ENCODE measurements around the gene HPX. TPM values are rescaled to one million over a fixed set of nuclear protein-coding genes. Genes with fewer than 3 reads are reported as not detected.

Gene HPX
- total RNA-seq (2014; rRNA removed; shearing (Covaris generic); ENCODE audit: low replicate concordance), result 0.22 TPM in 1 of 2 replicates, not detected in the other

- Histone ChIP-seq H2AFZ (ENCODE audit: low read length) (no peak within 1 kb of the TSS), H3K4me2 (ENCODE audit: low read depth, low read length, poor library complexity, severe bottlenecking) (no peak within 1 kb of the TSS), H3K9ac (ENCODE audit: low read length) (no peak within 1 kb of the TSS), H3K27me3 (ENCODE audit: low read length) (no peaks in the 10 kb centered on the region), H3K27ac (ENCODE audit: low read length) (no peak within 1 kb of the TSS), H3K79me2 (ENCODE audit: low read length) (no peaks in the 10 kb centered on the region), H3K9me2 (replicated peaks; ENCODE audit: insufficient read depth, low read length) (no peaks in the 10 kb centered on the region), H4K20me1 (ENCODE audit: insufficient read depth, low read depth, low read length) (no peaks in the 10 kb centered on the region), H3K9me3 (ENCODE audit: low read length) (no peaks in the 10 kb centered on the region), H3K4me1 (ENCODE audit: low read length) (peaks cover 14% of the 10 kb centered on the region), H3K36me3 (ENCODE audit: insufficient read depth, low read length) (no peaks in the 10 kb centered on the region), H3K4me3 (ENCODE audit: low read length) (no peak within 1 kb of the TSS)
- no peak for DNase-seq
These were observed at the start of gene HPX for GRCh38 chr11:6440906-6441358. TSS of gene HPX (minus strand) at chr11:6440987. CDS start at chr11:6440963, 24 bp downstream.

- no peaks in the 10 kb centered on the region for H3K9me3 ChIP-seq (ENCODE audit: low read length)
- H3K27me3 ChIP-seq (ENCODE audit: low read length), result no peaks in the 10 kb centered on the region
- H3K36me3 ChIP-seq (ENCODE audit: insufficient read depth, low read length), result peaks cover 26% of the 10 kb centered on the region
- no peak overlapping the region for H2AFZ ChIP-seq (ENCODE audit: low read length)
- H3K9ac ChIP-seq (ENCODE audit: low read length), result no peak overlapping the region
- H3K4me1 ChIP-seq (ENCODE audit: low read length), result no peaks in the 10 kb centered on the region
- H3K4me3 ChIP-seq (ENCODE audit: low read length), result no peak overlapping the region
- H3K9me2 ChIP-seq (replicated peaks; ENCODE audit: insufficient read depth, low read length), result no peaks in the 10 kb centered on the region
- no peak overlapping the region for H3K27ac ChIP-seq (ENCODE audit: low read length)
- no peak for DNase-seq
- H3K79me2 ChIP-seq (ENCODE audit: low read length), result peaks cover 8% of the 10 kb centered on the region; the same call in 1 of the 2 replicates
- H3K4me2 ChIP-seq (ENCODE audit: low read depth, low read length, poor library complexity, severe bottlenecking), result no peak overlapping the region
- H4K20me1 ChIP-seq (ENCODE audit: insufficient read depth, low read depth, low read length), result no peaks in the 10 kb centered on the region
These were observed 48.5 kb upstream of the HPX start for GRCh38 chr11:6489306-6489705.

- H3K27me3 ChIP-seq (ENCODE audit: low read length), result no peaks in the 10 kb centered on the region
- H3K4me2 ChIP-seq (ENCODE audit: low read depth, low read length, poor library complexity, severe bottlenecking), result no peak overlapping the region
- no peaks in the 10 kb centered on the region for H3K4me1 ChIP-seq (ENCODE audit: low read length)
- H2AFZ ChIP-seq (ENCODE audit: low read length), result no peak overlapping the region
- no peak overlapping the region for H3K27ac ChIP-seq (ENCODE audit: low read length)
- H4K20me1 ChIP-seq (ENCODE audit: insufficient read depth, low read depth, low read length), result no peaks in the 10 kb centered on the region
- no peak overlapping the region for H3K9ac ChIP-seq (ENCODE audit: low read length)
- no peaks in the 10 kb centered on the region for H3K9me3 ChIP-seq (ENCODE audit: low read length)
- no peak for DNase-seq
- H3K4me3 ChIP-seq (ENCODE audit: low read length), result no peak overlapping the region
- peaks cover 9% of the 10 kb centered on the region; the same call in 1 of the 2 replicates for H3K79me2 ChIP-seq (ENCODE audit: low read length)
- no peaks in the 10 kb centered on the region for H3K9me2 ChIP-seq (replicated peaks; ENCODE audit: insufficient read depth, low read length)
- H3K36me3 ChIP-seq (ENCODE audit: insufficient read depth, low read length), result peaks cover 28% of the 10 kb centered on the region
These were observed 48.0 kb upstream of the HPX start for GRCh38 chr11:6488821-6489220.

- Histone ChIP-seq H3K27me3 (ENCODE audit: low read length) (no peaks in the 10 kb centered on the region), H2AFZ (ENCODE audit: low read length) (no peak overlapping the region), H3K9me2 (replicated peaks; ENCODE audit: insufficient read depth, low read length) (no peaks in the 10 kb centered on the region), H3K4me2 (ENCODE audit: low read depth, low read length, poor library complexity, severe bottlenecking) (no peak overlapping the region), H4K20me1 (ENCODE audit: insufficient read depth, low read depth, low read length) (no peaks in the 10 kb centered on the region), H3K9ac (ENCODE audit: low read length) (no peak overlapping the region), H3K79me2 (ENCODE audit: low read length) (peaks cover 14% of the 10 kb centered on the region), H3K4me1 (ENCODE audit: low read length) (no peaks in the 10 kb centered on the region), H3K4me3 (ENCODE audit: low read length) (no peak overlapping the region), H3K36me3 (ENCODE audit: insufficient read depth, low read length) (peaks cover 32% of the 10 kb centered on the region), H3K27ac (ENCODE audit: low read length) (no peak overlapping the region), H3K9me3 (ENCODE audit: low read length) (no peaks in the 10 kb centered on the region)
- no peak for DNase-seq
These were observed 47.6 kb upstream of the HPX start for GRCh38 chr11:6488342-6488741.

GRCh38 chr11:6486938-6487337, 46.2 kb upstream of the HPX start:
- Histone ChIP-seq H3K27me3 (ENCODE audit: low read length) (no peaks in the 10 kb centered on the region), H3K4me1 (ENCODE audit: low read length) (peaks cover 11% of the 10 kb centered on the region), H3K4me2 (ENCODE audit: low read depth, low read length, poor library complexity, severe bottlenecking) (no peak overlapping the region), H3K9ac (ENCODE audit: low read length) (no peak overlapping the region), H3K36me3 (ENCODE audit: insufficient read depth, low read length) (peaks cover 44% of the 10 kb centered on the region), H3K27ac (ENCODE audit: low read length) (no peak overlapping the region), H2AFZ (ENCODE audit: low read length) (no peak overlapping the region), H3K9me2 (replicated peaks; ENCODE audit: insufficient read depth, low read length) (no peaks in the 10 kb centered on the region), H3K4me3 (ENCODE audit: low read length) (no peak overlapping the region), H4K20me1 (ENCODE audit: insufficient read depth, low read depth, low read length) (peaks cover 9% of the 10 kb centered on the region; the same call in 1 of the 2 replicates), H3K9me3 (ENCODE audit: low read length) (no peaks in the 10 kb centered on the region), H3K79me2 (ENCODE audit: low read length) (peaks cover 28% of the 10 kb centered on the region)
- no peak for DNase-seq

GRCh38 chr11:6486256-6486655, 45.5 kb upstream of the HPX start:
- Histone ChIP-seq H3K4me1 (ENCODE audit: low read length) (peaks cover 11% of the 10 kb centered on the region), H3K36me3 (ENCODE audit: insufficient read depth, low read length) (peaks cover 40% of the 10 kb centered on the region), H3K9me2 (replicated peaks; ENCODE audit: insufficient read depth, low read length) (no peaks in the 10 kb centered on the region), H2AFZ (ENCODE audit: low read length) (no peak overlapping the region), H4K20me1 (ENCODE audit: insufficient read depth, low read depth, low read length) (peaks cover 15% of the 10 kb centered on the region; the same call in 1 of the 2 replicates), H3K9me3 (ENCODE audit: low read length) (no peaks in the 10 kb centered on the region), H3K27me3 (ENCODE audit: low read length) (no peaks in the 10 kb centered on the region), H3K79me2 (ENCODE audit: low read length) (peaks cover 35% of the 10 kb centered on the region), H3K27ac (ENCODE audit: low read length) (no peak overlapping the region), H3K9ac (ENCODE audit: low read length) (no peak overlapping the region), H3K4me2 (ENCODE audit: low read depth, low read length, poor library complexity, severe bottlenecking) (no peak overlapping the region), H3K4me3 (ENCODE audit: low read length) (no peak overlapping the region)
- no peak for DNase-seq

GRCh38 chr11:6485661-6486060, 44.9 kb upstream of the HPX start:
- no peak overlapping the region for H3K4me2 ChIP-seq (ENCODE audit: low read depth, low read length, poor library complexity, severe bottlenecking)
- no peak overlapping the region for H2AFZ ChIP-seq (ENCODE audit: low read length)
- DNase-seq, result no peak
- H3K9me2 ChIP-seq (replicated peaks; ENCODE audit: insufficient read depth, low read length), result no peaks in the 10 kb centered on the region
- no peak overlapping the region for H3K27ac ChIP-seq (ENCODE audit: low read length)
- peaks cover 40% of the 10 kb centered on the region for H3K79me2 ChIP-seq (ENCODE audit: low read length)
- no peak overlapping the region for H3K4me3 ChIP-seq (ENCODE audit: low read length)
- no peaks in the 10 kb centered on the region for H3K9me3 ChIP-seq (ENCODE audit: low read length)
- peaks cover 15% of the 10 kb centered on the region for H4K20me1 ChIP-seq (ENCODE audit: insufficient read depth, low read depth, low read length)
- H3K4me1 ChIP-seq (ENCODE audit: low read length), result peaks cover 11% of the 10 kb centered on the region
- no peaks in the 10 kb centered on the region for H3K27me3 ChIP-seq (ENCODE audit: low read length)
- peaks cover 40% of the 10 kb centered on the region for H3K36me3 ChIP-seq (ENCODE audit: insufficient read depth, low read length)
- no peak overlapping the region for H3K9ac ChIP-seq (ENCODE audit: low read length)

GRCh38 chr11:6483015-6483414, 42.2 kb upstream of the HPX start:
- no peaks in the 10 kb centered on the region for H3K27me3 ChIP-seq (ENCODE audit: low read length)
- no peaks in the 10 kb centered on the region for H3K9me2 ChIP-seq (replicated peaks; ENCODE audit: insufficient read depth, low read length)
- 0 out of 2 replicates have a peak overlapping the region, but pooled peaks have one; percentile 97 for H3K9ac ChIP-seq (ENCODE audit: low read length)
- H3K4me1 ChIP-seq (ENCODE audit: low read length), result peaks cover 21% of the 10 kb centered on the region
- H3K36me3 ChIP-seq (ENCODE audit: insufficient read depth, low read length), result peaks cover 42% of the 10 kb centered on the region
- no peak overlapping the region for H2AFZ ChIP-seq (ENCODE audit: low read length)
- peak overlapping the region; percentile 88 for H3K4me2 ChIP-seq (ENCODE audit: low read depth, low read length, poor library complexity, severe bottlenecking)
- no peak for DNase-seq
- peaks cover 15% of the 10 kb centered on the region for H4K20me1 ChIP-seq (ENCODE audit: insufficient read depth, low read depth, low read length)
- H3K27ac ChIP-seq (ENCODE audit: low read length), result no peak overlapping the region
- no peaks in the 10 kb centered on the region for H3K9me3 ChIP-seq (ENCODE audit: low read length)
- H3K4me3 ChIP-seq (ENCODE audit: low read length), result peak overlapping the region; percentile 92
- H3K79me2 ChIP-seq (ENCODE audit: low read length), result peaks cover 56% of the 10 kb centered on the region
